Immature natural killer cell (primary cell): Measurements from ENCODE around the gene PPM1D. TPM values are rescaled to one million over a fixed set of nuclear protein-coding genes. Genes with fewer than 3 reads are reported as not detected.

Experiments used
- polyA plus RNA-seq, 3 donors: library from polyadenylated mRNA; unstranded; fragments of 300-500 nt; fragmentation: Illumina TruSeq; gene quantifications; one replicate each; pipeline ENCODE4 v1.2.3, GENCODE V29; 2021

The PPM1D gene
- polyA plus RNA-seq, 3 donors from 2014 or later, result 8.3 to 17.3 (median 8.9) TPM

Other genes with a start within 250 kb of the PPM1D start
- gene USP32, start 208.1 kb upstream of the PPM1D start, polyA plus RNA-seq, result 1 to 10 TPM; 4.5 to 8.1 (median 5.5) TPM
- not detected for gene CHCT1, start 177.7 kb upstream of the PPM1D start, polyA plus RNA-seq
- 10 to 100 TPM in 2 of 3 donors, 1 to 10 TPM in 1; 9.4 to 25.5 (median 16.3) TPM for gene APPBP2, start 74.0 kb upstream of the PPM1D start, polyA plus RNA-seq
- 10 to 100 TPM; 26.3 to 53.8 (median 50.1) TPM for gene BCAS3, start 77.7 kb downstream of the PPM1D start, polyA plus RNA-seq